GM18526 (cell line): ENCODE data around the gene PHF1.

Experiments used
- POLR2A ChIP-seq: IDR thresholded peaks from 3 replicates; pipeline ENCODE4 v1.6.1; 2011; ENCODE audit not compliant: insufficient read length; ENCODE audit errors: extremely low read depth

The PHF1 gene

GRCh38 chr6:33459226-33459625 lies 48.4 kb downstream of the PHF1 start:
- TF ChIP-seq POLR2A = no peak
